Stomach (tissue), 4 donors: ENCODE results near the gene AGAP3.

Experiments
- EP300 ChIP-seq: sonication (generic); formaldehyde crosslinking; IDR thresholded peaks from one replicate; pipeline ENCODE4 v1.6.1; 2017; ENCODE audit warnings: antibody characterized with exemption
- POLR2A ChIP-seq, 4 donors: fragments of 450-650 bp; IDR thresholded peaks; one replicate each; pipeline ENCODE4 v1.6.1; 2016; ENCODE audit warnings: antibody characterized with exemption in 4 of 4, control low read depth in 2 of 4, mild to moderate bottlenecking in 1 of 4, moderate library complexity in 1 of 4
- POLR2AphosphoS5 ChIP-seq, 3 donors: sonication (generic); formaldehyde crosslinking; IDR thresholded peaks; one replicate each; pipeline ENCODE4 v1.6.1; 2016; ENCODE audit warnings: antibody characterized with exemption in 3 of 3
- TF ChIP-seq, protein P1 (sequence below), 7 experiments: fragments of 450-650 bp in 4 of 7; fragments of 200-600 bp in 3 of 7; sonication (generic) in 3 of 7; IDR thresholded peaks; one replicate each; pipeline ENCODE4 v1.5.1; 2016 to 2019; ENCODE audit warnings: antibody characterized with exemption in 7 of 7, control low read depth in 2 of 7, mild to moderate bottlenecking in 1 of 7

GRCh38 chr7:151135525-151135845 lies 49.2 kb downstream of the AGAP3 start:
- TF ChIP-seq POLR2A (IDR thresholded peaks at IDR 0.05), result no peak
- TF ChIP-seq, protein P1, sequence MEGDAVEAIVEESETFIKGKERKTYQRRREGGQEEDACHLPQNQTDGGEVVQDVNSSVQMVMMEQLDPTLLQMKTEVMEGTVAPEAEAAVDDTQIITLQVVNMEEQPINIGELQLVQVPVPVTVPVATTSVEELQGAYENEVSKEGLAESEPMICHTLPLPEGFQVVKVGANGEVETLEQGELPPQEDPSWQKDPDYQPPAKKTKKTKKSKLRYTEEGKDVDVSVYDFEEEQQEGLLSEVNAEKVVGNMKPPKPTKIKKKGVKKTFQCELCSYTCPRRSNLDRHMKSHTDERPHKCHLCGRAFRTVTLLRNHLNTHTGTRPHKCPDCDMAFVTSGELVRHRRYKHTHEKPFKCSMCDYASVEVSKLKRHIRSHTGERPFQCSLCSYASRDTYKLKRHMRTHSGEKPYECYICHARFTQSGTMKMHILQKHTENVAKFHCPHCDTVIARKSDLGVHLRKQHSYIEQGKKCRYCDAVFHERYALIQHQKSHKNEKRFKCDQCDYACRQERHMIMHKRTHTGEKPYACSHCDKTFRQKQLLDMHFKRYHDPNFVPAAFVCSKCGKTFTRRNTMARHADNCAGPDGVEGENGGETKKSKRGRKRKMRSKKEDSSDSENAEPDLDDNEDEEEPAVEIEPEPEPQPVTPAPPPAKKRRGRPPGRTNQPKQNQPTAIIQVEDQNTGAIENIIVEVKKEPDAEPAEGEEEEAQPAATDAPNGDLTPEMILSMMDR (IDR thresholded peaks at IDR 0.05), result no peak
- TF ChIP-seq POLR2AphosphoS5 (IDR thresholded peaks at IDR 0.05), result no peak
- TF ChIP-seq EP300, result no peak
